Natural killer cell treated with Interleukin-12 subunit alpha and Interleukin-12 subunit beta and Interleukin-15 and Interleukin-18, amount 100 ng/mL, for 72 hours (primary cell): Measurements from ENCODE around the gene NOS1AP. TPM values are rescaled to one million over a fixed set of nuclear protein-coding genes. Genes with fewer than 3 reads are reported as not detected.

ENCODE experiments used
- ATAC-seq, 2 donors: fragments of 150-1000 bp; cut with Tn5 transposase in 1 of 2; sonication (Bioruptor Pico), chemical (Tn5 transposase) in 1 of 2; 2 replicates each; pipeline ENCODE4 v1.10.0; 2021
- DNase-seq: peaks from one replicate; pipeline ENCODE4 v3.0.0; 2022; ENCODE audit warnings: low spot score
- H3K27ac Mint-ChIP-seq, 2 donors: 1 replicate in 1 of 2; 2 replicates in 1 of 2; pipeline ENCODE4 v1.8.0; 2022; ENCODE audit warnings: mixed read lengths in 2 of 2, mild to moderate bottlenecking in 1 of 2, moderate library complexity in 1 of 2
- H3K27me3 Mint-ChIP-seq, 2 donors: 1 replicate in 1 of 2; 2 replicates in 1 of 2; pipeline ENCODE4 v1.8.0; 2022; ENCODE audit warnings: mixed read lengths in 2 of 2
- H3K36me3 Mint-ChIP-seq: one replicate; pipeline ENCODE4 v1.8.0; 2022; ENCODE audit warnings: mixed read lengths
- H3K4me1 Mint-ChIP-seq, 2 donors: 1 replicate in 1 of 2; 2 replicates in 1 of 2; pipeline ENCODE4 v1.8.0; 2022; ENCODE audit warnings: low read depth in 2 of 2, mixed read lengths in 2 of 2, mild to moderate bottlenecking in 1 of 2
- H3K4me3 Mint-ChIP-seq: one replicate; pipeline ENCODE4 v1.8.0; 2022; ENCODE audit warnings: mixed read lengths
- H3K9me3 Mint-ChIP-seq: 2 replicates; pipeline ENCODE4 v1.8.0; 2022; ENCODE audit warnings: mixed read lengths
- total RNA-seq, 2 donors: library from RNA; stranded (reverse); gene quantifications; one replicate each; pipeline ENCODE4 v1.2.3, GENCODE V29; 2022

Gene NOS1AP
- total RNA-seq, 2 donors from 2014 or later, result 0.12 TPM; not detected in 1

- H3K27ac Mint-ChIP-seq, result no peak overlapping the region
- H3K4me1 Mint-ChIP-seq, result no peaks in the 10 kb centered on the region
- no peaks in the 10 kb centered on the region for H3K9me3 Mint-ChIP-seq
- H3K36me3 Mint-ChIP-seq, result no peaks in the 10 kb centered on the region
- no peak overlapping the region for H3K4me3 Mint-ChIP-seq
- DNase-seq (no peak), ATAC-seq (no peak)
- no peaks in the 10 kb centered on the region for H3K27me3 Mint-ChIP-seq
Measured at GRCh38 chr1:162366149-162366548, 296.7 kb downstream of the NOS1AP start.

- ATAC-seq, result peak in 1 of 2 donors; percentile 47
- Mint-ChIP-seq H3K4me3 (peak overlapping the region; percentile 70), H3K4me1 (peaks cover 0 to under 1% of the 10 kb centered on the region in 2 donors)
Measured at GRCh38 chr1:162366671-162367070, 297.2 kb downstream of the NOS1AP start.

GRCh38 chr1:162367073-162367472 lies 297.6 kb downstream of the NOS1AP start:
- Mint-ChIP-seq H3K9me3 (no peaks in the 10 kb centered on the region), H3K4me1 (peaks cover 0 to 3% of the 10 kb centered on the region in 2 donors), H3K27ac (no peak overlapping the region), H3K27me3 (no peaks in the 10 kb centered on the region), H3K4me3 (peak overlapping the region; percentile 70), H3K36me3 (no peaks in the 10 kb centered on the region)
- DNase-seq (no peak), ATAC-seq (peak in 1 of 2 donors; percentile 63)

More at GRCh38 chr1:162366671-162367070, 297.2 kb downstream of the NOS1AP start:
- no peak overlapping the region for H3K27ac Mint-ChIP-seq
- H3K27me3 Mint-ChIP-seq, result no peaks in the 10 kb centered on the region
- no peaks in the 10 kb centered on the region for H3K36me3 Mint-ChIP-seq
- no peaks in the 10 kb centered on the region for H3K9me3 Mint-ChIP-seq
- no peak for DNase-seq

GRCh38 chr1:162367772-162368171 lies 298.3 kb downstream of the NOS1AP start:
- H3K27ac Mint-ChIP-seq, result no peak overlapping the region
- H3K4me3 Mint-ChIP-seq, result no peak overlapping the region
- DNase-seq (no peak), ATAC-seq (no peak)
- H3K9me3 Mint-ChIP-seq, result no peaks in the 10 kb centered on the region
- no peaks in the 10 kb centered on the region for H3K36me3 Mint-ChIP-seq
- H3K4me1 Mint-ChIP-seq, result peaks cover 4 to 8% of the 10 kb centered on the region in 2 donors
- peaks cover 0 to 2% of the 10 kb centered on the region in 2 donors for H3K27me3 Mint-ChIP-seq

- Mint-ChIP-seq H3K27me3 (peaks cover 0 to 2% of the 10 kb centered on the region in 2 donors), H3K27ac (no peak overlapping the region), H3K9me3 (no peaks in the 10 kb centered on the region), H3K4me1 (peaks cover 6 to 10% of the 10 kb centered on the region in 2 donors), H3K4me3 (no peak overlapping the region), H3K36me3 (no peaks in the 10 kb centered on the region)
- DNase-seq (no peak), ATAC-seq (no peak)
Measured at GRCh38 chr1:162368451-162368850, 299.0 kb downstream of the NOS1AP start.

GRCh38 chr1:162369571-162369970 lies 300.1 kb downstream of the NOS1AP start:
- H3K36me3 Mint-ChIP-seq, result no peaks in the 10 kb centered on the region
- H3K9me3 Mint-ChIP-seq, result no peaks in the 10 kb centered on the region
- DNase-seq (no peak), ATAC-seq (no peak)
- H3K27ac Mint-ChIP-seq, result no peak overlapping the region
- H3K27me3 Mint-ChIP-seq, result peaks cover 0 to 2% of the 10 kb centered on the region in 2 donors
- H3K4me1 Mint-ChIP-seq, result peaks cover 6 to 10% of the 10 kb centered on the region in 2 donors
- H3K4me3 Mint-ChIP-seq, result no peak overlapping the region

GRCh38 chr1:162370161-162370560 lies 300.7 kb downstream of the NOS1AP start:
- no peak for ATAC-seq
- no peak for DNase-seq
- no peaks in the 10 kb centered on the region for H3K36me3 Mint-ChIP-seq
- no peak overlapping the region for H3K4me3 Mint-ChIP-seq
- no peak overlapping the region for H3K27ac Mint-ChIP-seq
- H3K4me1 Mint-ChIP-seq, result peaks cover 6 to 10% of the 10 kb centered on the region in 2 donors
- peaks cover 0 to 2% of the 10 kb centered on the region in 2 donors for H3K27me3 Mint-ChIP-seq
- no peaks in the 10 kb centered on the region for H3K9me3 Mint-ChIP-seq

- Mint-ChIP-seq H3K27ac (no peak overlapping the region), H3K36me3 (no peaks in the 10 kb centered on the region), H3K27me3 (peaks cover 0 to 2% of the 10 kb centered on the region in 2 donors), H3K4me1 (peaks cover 6 to 10% of the 10 kb centered on the region in 2 donors), H3K9me3 (no peaks in the 10 kb centered on the region), H3K4me3 (no peak overlapping the region)
- ATAC-seq (no peak), DNase-seq (no peak)
Measured at GRCh38 chr1:162370721-162371120, 301.2 kb downstream of the NOS1AP start.

- no peak for DNase-seq
- peaks cover 0 to 2% of the 10 kb centered on the region in 2 donors for H3K27me3 Mint-ChIP-seq
- H3K4me3 Mint-ChIP-seq, result no peak overlapping the region
- H3K9me3 Mint-ChIP-seq, result no peaks in the 10 kb centered on the region
- peaks cover 6 to 10% of the 10 kb centered on the region in 2 donors for H3K4me1 Mint-ChIP-seq
- no peaks in the 10 kb centered on the region for H3K36me3 Mint-ChIP-seq
- no peak for ATAC-seq
- no peak overlapping the region for H3K27ac Mint-ChIP-seq
Measured at GRCh38 chr1:162371611-162372010, 302.1 kb downstream of the NOS1AP start.

GRCh38 chr1:162372159-162373071 lies 302.9 kb downstream of the NOS1AP start:
- peaks cover 6 to 10% of the 10 kb centered on the region in 2 donors for H3K4me1 Mint-ChIP-seq

GRCh38 chr1:162373072-162373427 lies 303.6 kb downstream of the NOS1AP start:
- ATAC-seq (no peak), DNase-seq (no peak)
- Mint-ChIP-seq H3K27ac (no peak overlapping the region), H3K4me1 (peaks cover 6 to 10% of the 10 kb centered on the region in 2 donors), H3K4me3 (no peak overlapping the region), H3K36me3 (no peaks in the 10 kb centered on the region), H3K27me3 (peaks cover 0 to 2% of the 10 kb centered on the region in 2 donors), H3K9me3 (no peaks in the 10 kb centered on the region)

More at GRCh38 chr1:162372159-162373071, 302.9 kb downstream of the NOS1AP start:
- no peaks in the 10 kb centered on the region for H3K9me3 Mint-ChIP-seq
- ATAC-seq (peak in 1 of 2 donors; percentile 17), DNase-seq (no peak)
- H3K36me3 Mint-ChIP-seq, result no peaks in the 10 kb centered on the region
- H3K27ac Mint-ChIP-seq, result no peak overlapping the region
- H3K4me3 Mint-ChIP-seq, result no peak overlapping the region
- peaks cover 0 to 2% of the 10 kb centered on the region in 2 donors for H3K27me3 Mint-ChIP-seq

- Mint-ChIP-seq H3K9me3 (no peaks in the 10 kb centered on the region), H3K36me3 (no peaks in the 10 kb centered on the region), H3K27me3 (peaks cover 0 to 2% of the 10 kb centered on the region in 2 donors), H3K4me1 (peaks cover 6 to 10% of the 10 kb centered on the region in 2 donors), H3K27ac (no peak overlapping the region), H3K4me3 (no peak overlapping the region)
- DNase-seq (no peak), ATAC-seq (no peak)
Measured at GRCh38 chr1:162373541-162374260, 304.2 kb downstream of the NOS1AP start.

- no peak for DNase-seq
- Mint-ChIP-seq H3K27ac (no peak overlapping the region), H3K9me3 (no peaks in the 10 kb centered on the region), H3K36me3 (no peaks in the 10 kb centered on the region), H3K27me3 (peaks cover 0 to 2% of the 10 kb centered on the region in 2 donors), H3K4me3 (no peak overlapping the region), H3K4me1 (peaks cover 6 to 10% of the 10 kb centered on the region in 2 donors)
- no peak for ATAC-seq
Measured at GRCh38 chr1:162374406-162374805, 304.9 kb downstream of the NOS1AP start.

GRCh38 chr1:162375463-162375862 lies 306.0 kb downstream of the NOS1AP start:
- Mint-ChIP-seq H3K4me1 (peaks cover 6 to 10% of the 10 kb centered on the region in 2 donors), H3K36me3 (no peaks in the 10 kb centered on the region), H3K27me3 (peaks cover 0 to 2% of the 10 kb centered on the region in 2 donors), H3K27ac (no peak overlapping the region), H3K9me3 (no peaks in the 10 kb centered on the region), H3K4me3 (no peak overlapping the region)
- ATAC-seq (no peak), DNase-seq (no peak)
